Measurements from ENCODE around the gene TMEM217.
"Not testable (repeated sequence)": the region's sequence is repeated elsewhere in the genome, so short reads cannot be mapped to it uniquely, and the experiment has no call there.

The TMEM217 gene

GRCh38 chr6:37257634-37258404, at the start of gene TMEM217, which contains the start of gene TBC1D22B:
TSS of gene TMEM217 (minus strand) at chr6:37258144. CDS start at chr6:37219030, 39,114 bp downstream.
TSS of gene TBC1D22B (plus strand) at chr6:37257772. CDS start at chr6:37257918, 146 bp downstream.
- DNase-seq (ENCODE audit: low read depth, low spot score) = peak; percentile 93

GRCh38 chr6:37307484-37307883, 49.5 kb upstream of the TMEM217 start:
- DNase-seq (ENCODE audit: low read depth, low spot score) = not testable (repeated sequence)

GRCh38 chr6:37306624-37307222, 48.8 kb upstream of the TMEM217 start:
- DNase-seq (ENCODE audit: low read depth, low spot score) = no peak

GRCh38 chr6:37305841-37306425, 48.0 kb upstream of the TMEM217 start:
- no peak for DNase-seq (ENCODE audit: low read depth, low spot score)

- DNase-seq (ENCODE audit: low read depth, low spot score) = no peak
Observed at GRCh38 chr6:37304766-37305165, 46.8 kb upstream of the TMEM217 start.

- no peak for DNase-seq (ENCODE audit: low read depth, low spot score)
Observed at GRCh38 chr6:37303891-37304503, 46.1 kb upstream of the TMEM217 start.

GRCh38 chr6:37303091-37303660, 45.2 kb upstream of the TMEM217 start:
- DNase-seq (ENCODE audit: low read depth, low spot score) = no peak

- no peak for DNase-seq (ENCODE audit: low read depth, low spot score)
Observed at GRCh38 chr6:37302086-37302686, 44.2 kb upstream of the TMEM217 start.

- no peak for DNase-seq (ENCODE audit: low read depth, low spot score)
Observed at GRCh38 chr6:37299990-37300389, 42.0 kb upstream of the TMEM217 start.

GRCh38 chr6:37298958-37299357, 41.0 kb upstream of the TMEM217 start:
- DNase-seq (ENCODE audit: low read depth, low spot score) = no peak

GRCh38 chr6:37297637-37298036, 39.7 kb upstream of the TMEM217 start:
- not testable (repeated sequence) for DNase-seq (ENCODE audit: low read depth, low spot score)

- DNase-seq (ENCODE audit: low read depth, low spot score) = no peak
Observed at GRCh38 chr6:37293426-37293825, 35.5 kb upstream of the TMEM217 start.

GRCh38 chr6:37289931-37290330, 32.0 kb upstream of the TMEM217 start:
- no peak for DNase-seq (ENCODE audit: low read depth, low spot score)

GRCh38 chr6:37288247-37288646, 30.3 kb upstream of the TMEM217 start:
- no peak for DNase-seq (ENCODE audit: low read depth, low spot score)

GRCh38 chr6:37287519-37288157, 29.7 kb upstream of the TMEM217 start:
- DNase-seq (ENCODE audit: low read depth, low spot score) = no peak

- no peak for DNase-seq (ENCODE audit: low read depth, low spot score)
Observed at GRCh38 chr6:37285861-37286311, 27.9 kb upstream of the TMEM217 start.

- DNase-seq (ENCODE audit: low read depth, low spot score) = no peak
Observed at GRCh38 chr6:37284781-37285180, 26.8 kb upstream of the TMEM217 start.

- no peak for DNase-seq (ENCODE audit: low read depth, low spot score)
Observed at GRCh38 chr6:37283671-37284151, 25.8 kb upstream of the TMEM217 start.

- DNase-seq (ENCODE audit: low read depth, low spot score) = no peak
Observed at GRCh38 chr6:37283268-37283667, 25.3 kb upstream of the TMEM217 start.

- DNase-seq (ENCODE audit: low read depth, low spot score) = no peak
Observed at GRCh38 chr6:37282371-37282770, 24.4 kb upstream of the TMEM217 start.

Measured in activated CD4-positive, CD25-positive, alpha-beta regulatory T cell treated with anti-CD3 and anti-CD28 coated beads, Interleukin-2, amount 50 U/mL, for 16 hours (primary cell).